GM12864 (cell line): ENCODE data around the gene MYO3A.

Experiments
- DNase-seq: peaks from one replicate; pipeline ENCODE4 v3.0.0-alpha.2; 2011; ENCODE audit warnings: low read depth
- H3K4me3 ChIP-seq: 2 replicates; pipeline ENCODE4 v1.5.1; 2011; ENCODE audit warnings: mild to moderate bottlenecking, low read depth, low read length, control low read depth
- CTCF ChIP-seq: IDR thresholded peaks from 2 replicates; pipeline ENCODE4 v1.5.1; 2011; ENCODE audit warnings: low read depth, mild to moderate bottlenecking, moderate library complexity, low read length, control low read depth, inconsistent platforms; ENCODE audit errors: missing control alignments

The MYO3A gene

GRCh38 chr10:26225322-26225721 is 291.3 kb downstream of the MYO3A start:
- no peak for DNase-seq
- H3K4me3 ChIP-seq: no peak overlapping the region
- no peak for TF ChIP-seq CTCF

- no peak overlapping the region for H3K4me3 ChIP-seq
- no peak for TF ChIP-seq CTCF
- no peak for DNase-seq
Measured at GRCh38 chr10:26227786-26228185, 293.8 kb downstream of the MYO3A start.

- H3K4me3 ChIP-seq: no peak overlapping the region
- DNase-seq: no peak
- no peak for TF ChIP-seq CTCF
Measured at GRCh38 chr10:26232174-26232573, 298.1 kb downstream of the MYO3A start.

GRCh38 chr10:26235761-26236160 is 301.7 kb downstream of the MYO3A start:
- H3K4me3 ChIP-seq: no peak overlapping the region
- no peak for DNase-seq
- TF ChIP-seq CTCF: no peak

- no peak for DNase-seq
- H3K4me3 ChIP-seq: no peak overlapping the region
- TF ChIP-seq CTCF: no peak
Measured at GRCh38 chr10:26238378-26238777, 304.3 kb downstream of the MYO3A start.

- no peak for DNase-seq
- no peak for TF ChIP-seq CTCF
- no peak overlapping the region for H3K4me3 ChIP-seq
Measured at GRCh38 chr10:26242706-26243350, 308.8 kb downstream of the MYO3A start.

- no peak overlapping the region for H3K4me3 ChIP-seq
- TF ChIP-seq CTCF: no peak
- no peak for DNase-seq
Measured at GRCh38 chr10:26243351-26243720, 309.3 kb downstream of the MYO3A start.
